ENCODE data around the gene CALM3.

Gene CALM3

GRCh38 chr19:46604781-46605355 lies 3.7 kb downstream of the CALM3 start:
- peaks cover 12% of the 10 kb centered on the region for H3K27me3 Mint-ChIP-seq
- H3K9me3 Mint-ChIP-seq = peaks cover under 1% of the 10 kb centered on the region
- CTCF ChIA-PET = interaction anchor here (1.8 kb wide), 1 partner anchor 9 kb away, joined by 4 read pairs; no protein-coding TSS in a partner anchor
- peaks cover 69% of the 10 kb centered on the region for H3K4me1 Mint-ChIP-seq
- H3K4me3 Mint-ChIP-seq = no peak overlapping the region
- no peak for DNase-seq
- no peak overlapping the region for H3K27ac Mint-ChIP-seq
- peaks cover 62% of the 10 kb centered on the region for H3K36me3 Mint-ChIP-seq

- Mint-ChIP-seq H3K27ac (no peak overlapping the region), H3K36me3 (peaks cover 64% of the 10 kb centered on the region), H3K27me3 (peaks cover 7% of the 10 kb centered on the region), H3K4me1 (peaks cover 69% of the 10 kb centered on the region), H3K4me3 (no peak overlapping the region), H3K9me3 (no peaks in the 10 kb centered on the region)
- CTCF ChIA-PET = interaction anchor here (1.8 to 2.0 kb wide), 3 partner anchors 9 to 57 kb away, joined by 4 to 7 read pairs (median 6); no protein-coding TSS in a partner anchor
- DNase-seq = peak; percentile 17
Observed at GRCh38 chr19:46605356-46605821, 4.3 kb downstream of the CALM3 start.

DNA sequence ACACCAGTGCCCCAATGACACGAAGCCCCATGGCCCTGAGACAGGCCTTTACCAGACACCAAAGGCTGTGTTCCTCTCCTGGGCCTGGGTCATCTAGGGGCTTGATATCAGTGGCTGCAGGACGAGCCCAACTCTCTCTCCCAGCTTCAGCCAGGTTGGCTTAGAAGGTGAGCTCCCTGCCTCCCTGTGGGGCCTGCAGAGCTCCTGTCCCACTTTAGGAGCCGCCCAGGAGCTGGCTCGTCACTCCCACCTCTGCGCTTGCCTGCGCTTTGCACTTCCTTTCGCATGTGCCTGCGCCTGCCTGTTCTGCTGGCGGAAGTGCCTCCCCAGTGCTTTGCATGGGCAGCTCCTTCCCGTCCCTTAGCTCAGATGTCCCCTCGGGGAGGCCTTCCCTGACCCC lies 4.9 kb downstream of the CALM3 start:
- Mint-ChIP-seq H3K27me3 (peaks cover under 1% of the 10 kb centered on the region), H3K4me3 (no peak overlapping the region), H3K36me3 (peaks cover 69% of the 10 kb centered on the region), H3K4me1 (peaks cover 72% of the 10 kb centered on the region), H3K9me3 (no peaks in the 10 kb centered on the region), H3K27ac (peak overlapping the region; percentile 2)
- DNase-seq = no peak
- CTCF ChIA-PET = interaction anchor here (1.5 to 2.0 kb wide), 4 partner anchors 8 to 56 kb away, joined by 4 to 7 read pairs (median 5); no protein-coding TSS in a partner anchor

GRCh38 chr19:46606681-46607447 lies 5.7 kb downstream of the CALM3 start:
- H3K36me3 Mint-ChIP-seq = peaks cover 71% of the 10 kb centered on the region
- no peak overlapping the region for H3K4me3 Mint-ChIP-seq
- peak overlapping the region; percentile 45 for H3K27ac Mint-ChIP-seq
- H3K27me3 Mint-ChIP-seq = no peaks in the 10 kb centered on the region
- DNase-seq = no peak
- peaks cover 81% of the 10 kb centered on the region for H3K4me1 Mint-ChIP-seq
- CTCF ChIA-PET = interaction anchor here (0.6 to 2.0 kb wide), 4 partner anchors 10 to 78 kb away, joined by 3 to 7 read pairs (median 5); no protein-coding TSS in a partner anchor
- H3K9me3 Mint-ChIP-seq = no peaks in the 10 kb centered on the region

DNA sequence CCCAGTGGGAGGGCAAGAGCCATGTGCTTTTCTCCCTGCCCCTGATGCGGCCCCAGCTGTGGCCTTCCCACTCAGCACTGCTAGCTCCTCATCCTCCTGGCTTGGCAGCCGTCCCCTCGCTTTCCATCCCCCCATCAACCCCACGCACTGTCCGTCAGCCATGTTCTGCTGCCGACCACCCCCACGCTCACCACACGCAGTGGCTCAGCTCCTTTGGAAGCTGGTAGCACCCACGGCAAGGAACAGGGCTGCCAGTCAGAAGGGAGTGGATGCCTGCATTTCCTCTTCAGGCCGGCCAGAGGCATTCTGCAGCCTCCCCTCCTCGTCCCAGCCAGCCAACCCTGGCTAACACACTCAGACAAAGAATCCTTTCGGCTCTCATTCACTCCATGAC lies 6.3 kb downstream of the CALM3 start:
- no peaks in the 10 kb centered on the region for H3K27me3 Mint-ChIP-seq
- no peaks in the 10 kb centered on the region for H3K9me3 Mint-ChIP-seq
- peaks cover 81% of the 10 kb centered on the region for H3K4me1 Mint-ChIP-seq
- peak; percentile 19 for DNase-seq
- no peak overlapping the region for H3K4me3 Mint-ChIP-seq
- no peak overlapping the region for H3K27ac Mint-ChIP-seq
- CTCF ChIA-PET = interaction anchor here (2.0 kb wide), 2 partner anchors 10 to 55 kb away, joined by 6 to 7 read pairs; no protein-coding TSS in a partner anchor
- peaks cover 67% of the 10 kb centered on the region for H3K36me3 Mint-ChIP-seq

GRCh38 chr19:46608178-46608577 lies 7.0 kb downstream of the CALM3 start:
- Mint-ChIP-seq H3K27me3 (no peaks in the 10 kb centered on the region), H3K4me1 (peaks cover 77% of the 10 kb centered on the region), H3K4me3 (no peak overlapping the region), H3K9me3 (no peaks in the 10 kb centered on the region), H3K27ac (peak overlapping the region; percentile 55), H3K36me3 (peaks cover 62% of the 10 kb centered on the region)
- no peak for DNase-seq
- CTCF ChIA-PET = no interaction called here

DNA sequence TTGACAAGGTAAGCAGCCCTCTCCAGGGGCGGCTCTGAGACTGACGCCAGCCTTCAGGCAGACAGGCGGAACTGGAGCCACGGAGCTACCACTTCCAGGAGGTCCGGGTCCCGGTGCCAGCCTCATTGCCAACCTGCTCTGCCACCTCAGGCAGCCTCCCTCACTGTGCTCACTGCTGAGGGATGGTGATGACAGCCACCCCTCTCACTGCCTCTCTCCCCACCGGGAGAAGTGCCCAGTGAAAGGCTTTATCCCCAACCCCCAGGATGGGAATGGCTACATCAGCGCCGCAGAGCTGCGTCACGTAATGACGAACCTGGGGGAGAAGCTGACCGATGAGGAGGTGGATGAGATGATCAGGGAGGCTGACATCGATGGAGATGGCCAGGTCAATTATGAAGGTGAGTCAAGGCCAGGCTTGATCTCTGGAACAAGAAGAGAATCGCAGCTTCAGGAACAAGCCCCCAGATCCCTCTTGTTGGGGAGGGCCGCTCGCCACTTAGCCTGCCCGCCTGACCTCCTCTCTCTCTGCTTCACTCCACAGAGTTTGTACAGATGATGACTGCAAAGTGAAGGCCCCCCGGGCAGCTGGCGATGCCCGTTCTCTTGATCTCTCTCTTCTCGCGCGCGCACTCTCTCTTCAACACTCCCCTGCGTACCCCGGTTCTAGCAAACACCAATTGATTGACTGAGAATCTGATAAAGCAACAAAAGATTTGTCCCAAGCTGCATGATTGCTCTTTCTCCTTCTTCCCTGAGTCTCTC lies 7.6 kb downstream of the CALM3 start:
- DNase-seq = no peak
- CTCF ChIA-PET = interaction anchor here (1.0 to 8.9 kb wide), 2 partner anchors 54 to 75 kb away, joined by 3 to 147 read pairs; partner anchors contain the start of gene DACT3
- H3K36me3 Mint-ChIP-seq = peaks cover 57% of the 10 kb centered on the region
- peaks cover 77% of the 10 kb centered on the region for H3K4me1 Mint-ChIP-seq
- H3K27me3 Mint-ChIP-seq = no peaks in the 10 kb centered on the region
- no peak overlapping the region for H3K4me3 Mint-ChIP-seq
- peak overlapping the region; percentile 12 for H3K27ac Mint-ChIP-seq
- H3K9me3 Mint-ChIP-seq = no peaks in the 10 kb centered on the region

- H3K4me3 Mint-ChIP-seq = no peak overlapping the region
- no peaks in the 10 kb centered on the region for H3K9me3 Mint-ChIP-seq
- peaks cover 54% of the 10 kb centered on the region for H3K36me3 Mint-ChIP-seq
- no peak overlapping the region for H3K27ac Mint-ChIP-seq
- peak; percentile 19 for DNase-seq
- CTCF ChIA-PET = interaction anchor here (0.6 to 8.9 kb wide), 3 partner anchors 53 to 600 kb away, joined by 3 to 147 read pairs (median 3); partner anchors contain the start of gene DACT3
- H3K4me1 Mint-ChIP-seq = peaks cover 76% of the 10 kb centered on the region
- no peaks in the 10 kb centered on the region for H3K27me3 Mint-ChIP-seq
Observed at GRCh38 chr19:46609511-46610412, 8.6 kb downstream of the CALM3 start.

GRCh38 chr19:46610413-46610775 lies 9.3 kb downstream of the CALM3 start:
- Mint-ChIP-seq H3K36me3 (peaks cover 54% of the 10 kb centered on the region), H3K4me3 (no peak overlapping the region), H3K4me1 (peaks cover 72% of the 10 kb centered on the region), H3K9me3 (no peaks in the 10 kb centered on the region), H3K27ac (peak overlapping the region; percentile 92), H3K27me3 (no peaks in the 10 kb centered on the region)
- no peak for DNase-seq
- CTCF ChIA-PET = interaction anchor here (0.6 to 8.9 kb wide), 4 partner anchors 8 to 600 kb away, joined by 3 to 147 read pairs (median 18); partner anchors contain the start of genes CALM3 and DACT3

DNA sequence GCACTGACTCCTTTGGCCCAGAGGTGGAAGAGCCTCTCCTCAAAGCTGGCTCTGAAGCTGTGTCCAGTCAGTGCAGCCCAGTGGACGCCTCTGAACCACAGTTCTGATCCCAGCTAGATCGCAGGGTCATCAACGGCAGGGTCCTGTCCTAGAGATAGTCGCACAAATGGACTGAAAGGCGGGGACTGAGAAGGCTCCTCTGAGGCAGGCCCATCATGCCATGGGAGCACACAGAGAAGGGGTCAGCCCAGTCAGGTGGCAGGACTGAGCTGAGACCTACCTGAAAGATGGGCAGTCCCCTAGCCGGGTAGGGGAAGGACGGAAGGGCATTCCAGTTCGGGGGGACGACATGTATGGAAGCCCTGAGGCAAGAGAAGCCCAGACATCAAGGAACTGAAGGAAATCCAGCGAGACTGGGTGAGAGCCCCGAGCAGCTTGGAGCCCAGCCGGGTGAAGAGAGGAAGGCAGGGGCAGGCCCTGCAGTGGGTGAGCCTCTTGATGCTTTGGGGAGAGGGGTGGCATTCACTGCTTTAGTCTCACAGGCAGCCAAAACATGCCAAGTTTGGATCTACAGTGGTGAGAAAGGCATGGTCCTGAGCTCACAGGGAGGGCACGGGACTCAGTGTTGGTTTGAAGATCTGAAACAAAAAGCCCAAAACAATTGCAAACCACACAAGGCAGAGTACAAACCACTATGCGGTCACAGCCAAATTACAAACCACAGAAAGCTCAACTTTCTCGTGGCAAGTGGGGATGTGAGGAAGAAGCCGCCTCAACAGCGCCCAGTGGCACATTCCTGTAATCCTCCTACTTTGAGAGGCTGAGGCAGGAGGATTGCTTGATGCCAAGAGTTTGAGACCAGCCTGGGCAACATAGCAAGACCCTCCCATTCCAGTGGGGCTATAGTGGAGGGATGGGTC lies 10.0 kb downstream of the CALM3 start:
- H3K4me1 Mint-ChIP-seq = peaks cover 74% of the 10 kb centered on the region
- peak; percentile 59 for DNase-seq
- no peaks in the 10 kb centered on the region for H3K27me3 Mint-ChIP-seq

DNA sequence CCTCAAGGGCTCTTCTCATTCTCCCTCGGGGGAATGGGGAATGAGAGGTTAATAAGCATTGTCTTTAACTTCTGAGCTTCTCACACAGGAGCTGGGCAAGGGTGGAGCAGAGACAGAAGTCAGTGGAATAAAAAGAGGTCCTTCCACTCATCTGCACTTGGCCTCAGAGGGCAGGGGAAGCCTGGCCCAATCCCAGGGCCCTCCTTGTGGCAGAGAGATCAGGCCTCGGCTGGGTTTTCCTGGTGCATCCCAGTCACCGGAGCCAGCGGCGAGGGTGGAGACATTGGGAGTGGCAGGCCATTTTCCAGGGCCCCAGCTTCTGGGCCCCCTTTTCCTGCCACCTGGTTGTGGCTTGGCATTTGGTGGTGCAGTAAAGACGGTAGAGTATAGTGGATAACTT lies 10.6 kb downstream of the CALM3 start:
- peaks cover 43% of the 10 kb centered on the region for H3K36me3 Mint-ChIP-seq
- H3K9me3 Mint-ChIP-seq = no peaks in the 10 kb centered on the region
- H3K27me3 Mint-ChIP-seq = no peaks in the 10 kb centered on the region
- peak overlapping the region; percentile 92 for H3K27ac Mint-ChIP-seq
- DNase-seq = peak; percentile 31
- peaks cover 74% of the 10 kb centered on the region for H3K4me1 Mint-ChIP-seq
- CTCF ChIA-PET = interaction anchor here (0.6 to 8.9 kb wide), 13 partner anchors 10 to 229 kb away, joined by 3 to 147 read pairs (median 5); partner anchors contain the start of genes CALM3 and DACT3
- H3K4me3 Mint-ChIP-seq = peak overlapping the region; percentile 60

More for the DNA sequence above, 10.0 kb downstream of the CALM3 start:
- Mint-ChIP-seq H3K27ac (peak overlapping the region; percentile 92), H3K9me3 (no peaks in the 10 kb centered on the region), H3K4me3 (peak overlapping the region; percentile 60), H3K36me3 (peaks cover 49% of the 10 kb centered on the region)
- CTCF ChIA-PET = interaction anchor here (1.4 to 8.9 kb wide), 6 partner anchors 9 to 143 kb away, joined by 3 to 147 read pairs (median 10); partner anchors contain the start of genes CALM3 and DACT3

DNA sequence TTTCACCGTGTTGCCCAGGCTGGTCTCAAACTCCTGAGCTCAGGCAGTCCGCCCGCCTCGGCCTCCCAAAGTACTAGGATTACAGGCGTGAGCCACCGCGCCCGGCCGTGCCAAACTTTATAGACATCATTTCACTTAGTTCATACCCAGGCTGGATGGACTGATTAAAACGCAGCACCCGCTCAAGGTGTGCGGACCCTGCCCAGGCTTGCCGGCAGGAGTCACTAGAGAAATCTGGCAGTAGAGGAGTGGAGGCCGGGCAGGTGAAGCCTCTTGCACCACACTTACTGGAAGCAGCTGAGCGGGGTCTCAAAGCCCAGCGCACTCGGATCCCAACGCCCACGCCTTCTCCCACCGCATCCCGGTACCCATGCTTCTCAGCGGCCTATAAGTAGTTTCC lies 12.4 kb downstream of the CALM3 start:
- Mint-ChIP-seq H3K4me3 (no peak overlapping the region), H3K36me3 (peaks cover 28% of the 10 kb centered on the region)

More for the DNA sequence above, 12.4 kb downstream of the CALM3 start:
- Mint-ChIP-seq H3K27me3 (no peaks in the 10 kb centered on the region), H3K27ac (peak overlapping the region; percentile 80), H3K9me3 (no peaks in the 10 kb centered on the region), H3K4me1 (peaks cover 75% of the 10 kb centered on the region)
- DNase-seq = no peak
- CTCF ChIA-PET = interaction anchor here (0.6 to 8.9 kb wide), 15 partner anchors 8 to 140 kb away, joined by 3 to 147 read pairs (median 4); partner anchors contain the start of genes CALM3, DACT3 and PTGIR

Measured in activated naive CD4-positive, alpha-beta T cell treated with anti-CD3 and anti-CD28 coated beads, Interleukin-2, amount 10 ng/mL, durations not matched to agents 7 days and 5 days (primary cell).